SK-N-SH (cell line): Measurements from ENCODE around the gene SAMD14. TPM values are rescaled to one million over a fixed set of nuclear protein-coding genes. Genes with fewer than 3 reads are reported as not detected.

Experiments
- CTCF ChIA-PET: fragments of 300-600, 350-600 bp; formaldehyde crosslinking; extraction: SDS; loops from one replicate; lab custom pipeline; 2021; lab: Yijun Ruan, JAX
- POLR2A ChIA-PET: fragments of 350-600 bp; sonication (Branson Sonifier 250); formaldehyde crosslinking; extraction: SDS; loops from one replicate; lab custom pipeline; 2020; ENCODE audit warnings: antibody characterized with exemption, inconsistent platforms; lab: Yijun Ruan, JAX
- DNase-seq: peaks from one replicate; pipeline ENCODE4 v3.0.0; 2012
- H2AFZ ChIP-seq: fragments of 200-600 bp; sonication (generic); 2 replicates; pipeline ENCODE4 v1.8.1; 2016; ENCODE audit warnings: antibody characterized with exemption, mild to moderate bottlenecking, low read depth
- H3F3A ChIP-seq: fragments of 200-600 bp; sonication (generic); replicated peaks from 2 replicates; pipeline ENCODE3; 2016; ENCODE audit warnings: antibody characterized with exemption, mild to moderate bottlenecking; ENCODE audit not compliant: insufficient read depth
- H3K27ac ChIP-seq, 2 experiments: fragments of 200-500 bp in 1 of 2; fragments of 200-600 bp in 1 of 2; sonication (Bioruptor generic) in 1 of 2; sonication (generic), shearing (Covaris generic) in 1 of 2; 2 replicates each; pipeline versions ENCODE4 v1.5.1 to v1.6.1; 2014 to 2016; ENCODE audit warnings: low read depth in 2 of 2, inconsistent platforms in 1 of 2, low read length in 1 of 2, mild to moderate bottlenecking in 1 of 2, mixed read lengths in 1 of 2
- H3K27me3 ChIP-seq: fragments of 200-600 bp; sonication (generic), shearing (Covaris generic); 2 replicates; pipeline ENCODE4 v1.6.1; 2016; ENCODE audit warnings: mixed run types; ENCODE audit not compliant: insufficient read depth
- H3K36me3 ChIP-seq, 2 experiments: fragments of 200-500 bp in 1 of 2; fragments of 200-600 bp in 1 of 2; sonication (Bioruptor generic) in 1 of 2; sonication (generic) in 1 of 2; replicated peaks in 1 of 2; 2 replicates each; pipeline versions ENCODE3 to v1.5.1; 2014 to 2016; ENCODE audit warnings: low read length in 1 of 2, mild to moderate bottlenecking in 1 of 2; ENCODE audit not compliant: insufficient read depth in 2 of 2, control insufficient read depth in 1 of 2
- H3K4me1 ChIP-seq, 2 experiments: fragments of 200-500 bp in 1 of 2; fragments of 200-600 bp in 1 of 2; sonication (Bioruptor generic) in 1 of 2; sonication (generic), shearing (Covaris generic) in 1 of 2; 2 replicates each; pipeline versions ENCODE4 v1.5.1 to v1.6.1; 2014 to 2016; ENCODE audit warnings: low read depth in 1 of 2, low read length in 1 of 2, mixed run types in 1 of 2; ENCODE audit not compliant: insufficient read depth in 2 of 2, control insufficient read depth in 1 of 2
- H3K4me2 ChIP-seq: fragments of 200-600 bp; sonication (generic), shearing (Covaris generic); 2 replicates; pipeline ENCODE4 v1.6.1; 2017; ENCODE audit warnings: mixed run types
- H3K4me3 ChIP-seq, 2 experiments: fragments of 200-500 bp in 1 of 2; fragments of 200-600 bp in 1 of 2; sonication (Bioruptor generic) in 1 of 2; sonication (generic), shearing (Covaris generic) in 1 of 2; 2 replicates each; pipeline versions ENCODE4 v1.5.1 to v1.8.1; 2014 to 2016; ENCODE audit warnings: low read depth in 2 of 2, inconsistent platforms in 1 of 2, low read length in 1 of 2, mild to moderate bottlenecking in 1 of 2, mixed read lengths in 1 of 2, moderate library complexity in 1 of 2
- H3K79me2 ChIP-seq: fragments of 200-600 bp; sonication (generic); 2 replicates; pipeline ENCODE4 v1.8.1; 2017; ENCODE audit warnings: mild to moderate bottlenecking; ENCODE audit not compliant: insufficient read depth
- H3K9ac ChIP-seq: fragments of 200-600 bp; sonication (generic); 2 replicates; pipeline ENCODE4 v1.6.1; 2017; ENCODE audit warnings: mixed run types
- H3K9me2 ChIP-seq: fragments of 200-600 bp; sonication (generic); 2 replicates; pipeline ENCODE4 v1.6.1; 2017; ENCODE audit warnings: mixed run types
- H3K9me3 ChIP-seq: fragments of 200-600 bp; sonication (generic); 2 replicates; pipeline ENCODE4 v1.6.1; 2017; ENCODE audit warnings: mixed run types, mild to moderate bottlenecking, moderate library complexity
- H4K20me1 ChIP-seq: fragments of 200-600 bp; sonication (generic); 2 replicates; pipeline ENCODE4 v1.6.1; 2017; ENCODE audit warnings: mild to moderate bottlenecking, mixed run types; ENCODE audit not compliant: insufficient read depth
- CTCF ChIP-seq: fragments of 200-600 bp; sonication (generic); IDR thresholded peaks from 2 replicates; pipeline ENCODE4 v1.6.1; 2017; ENCODE audit warnings: antibody characterized with exemption, mild to moderate bottlenecking, moderate library complexity
- ELF1 ChIP-seq: IDR thresholded peaks from 2 replicates; pipeline ENCODE4 v1.4.0; 2012
- FOXJ3 ChIP-seq: sonication (generic); formaldehyde crosslinking; IDR thresholded peaks from 2 replicates; pipeline ENCODE4 v1.5.1; 2020; ENCODE audit warnings: mild to moderate bottlenecking, missing genetic modification reagents
- IRF3 ChIP-seq: fragments of 150-350 bp; IDR thresholded peaks from 2 replicates; pipeline ENCODE4 v1.6.1; 2016; ENCODE audit warnings: mild to moderate bottlenecking, low read depth, low read length
- MAX ChIP-seq: IDR thresholded peaks from 2 replicates; pipeline ENCODE4 v1.4.0; 2012; ENCODE audit warnings: low read depth
- MXI1 ChIP-seq: IDR thresholded peaks from 2 replicates; pipeline ENCODE4 v1.6.1; 2012; ENCODE audit warnings: mild to moderate bottlenecking, low read depth, low read length, improper control_type of control experiment
- NFIC ChIP-seq: IDR thresholded peaks from 2 replicates; pipeline ENCODE4 v1.4.0; 2012; ENCODE audit warnings: borderline replicate concordance
- NRF1 ChIP-seq: IDR thresholded peaks from 2 replicates; pipeline ENCODE4 v1.6.1; 2012; ENCODE audit warnings: low read depth, mild to moderate bottlenecking, low read length
- POLR2AphosphoS5 ChIP-seq: IDR thresholded peaks from 2 replicates; pipeline ENCODE4 v1.6.1; 2012; ENCODE audit warnings: low read depth, low read length
- RCOR1 ChIP-seq: fragments of 150-350 bp; IDR thresholded peaks from 2 replicates; pipeline ENCODE4 v1.6.1; 2017; ENCODE audit warnings: antibody characterized with exemption, low read length
- SIN3A ChIP-seq: IDR thresholded peaks from 2 replicates; pipeline ENCODE4 v1.6.1; 2012; ENCODE audit warnings: low read depth, mild to moderate bottlenecking, low read length, moderate library complexity, borderline replicate concordance
- TAF1 ChIP-seq: IDR thresholded peaks from 2 replicates; pipeline ENCODE4 v1.6.1; 2012; ENCODE audit warnings: low read depth, mild to moderate bottlenecking, low read length, moderate library complexity, borderline replicate concordance
- TCF12 ChIP-seq: IDR thresholded peaks from 2 replicates; pipeline ENCODE4 v1.4.0; 2012
- TEAD4 ChIP-seq: IDR thresholded peaks from 2 replicates; pipeline ENCODE4 v1.4.0; 2012; ENCODE audit warnings: mild to moderate bottlenecking, borderline replicate concordance; ENCODE audit not compliant: insufficient read depth
- USF1 ChIP-seq: IDR thresholded peaks from 2 replicates; pipeline ENCODE4 v1.4.0; 2012; ENCODE audit warnings: low read depth, borderline replicate concordance
- USF2 ChIP-seq: fragments of 150-350 bp; IDR thresholded peaks from 2 replicates; pipeline ENCODE4 v1.6.1; 2017; ENCODE audit warnings: antibody characterized with exemption, low read length, low read depth, borderline replicate concordance
- WGBS: methylation state at CpG from one replicate; pipeline ENCODE4 v1.1.6; 2017; ENCODE audit warnings: low lambda C conversion rate; 5-methylcytosine and 5-hydroxymethylcytosine counted together
- polyA plus RNA-seq, 3 experiments: library from polyadenylated mRNA; depleted of rRNA; stranded (reverse); fragments of >200 nt; gene quantifications; 2 replicates each; pipeline ENCODE4 v1.2.3, GENCODE V29; 2012

Gene SAMD14
- 2.8 and 3.4 TPM in 2 replicates for polyA plus RNA-seq (2012; rRNA removed)
- 1.2 and 2.0 TPM in 2 replicates for polyA plus RNA-seq (2012; cell fraction: cytosol; rRNA removed)
- 12.4 and 16.5 TPM in 2 replicates for polyA plus RNA-seq (2012; cell fraction: nucleus; rRNA removed)

- TF ChIP-seq MXI1 (peak; percentile 30; the same call in 1 of the 2 replicates), RCOR1 (no peak; the same call in 1 of the 2 replicates), SIN3A (peak; percentile 83; the same call in 1 of the 2 replicates), POLR2AphosphoS5 (no peak), TEAD4 (no peak), NRF1 (peak; percentile 65), FOXJ3 (0 out of 2 replicates have a peak, but pooled peaks have one; percentile 22)
- H3K9ac ChIP-seq, result peak within 1 kb of the TSS; percentile 73
- ChIA-PET POLR2A (interaction anchor here (0.7 to 2.5 kb wide), 9 partner anchors 8 to 48 kb away, joined by 3 to 13 read pairs (median 5); partner anchors contain the start of genes PDK2 and PPP1R9B), CTCF (interaction anchor here (0.6 to 11.3 kb wide), 11 partner anchors 8 to 76 kb away, joined by 3 to 116 read pairs (median 7); partner anchors contain the start of genes PDK2 and PPP1R9B)
- H3K9me3 ChIP-seq, result no peaks in the 10 kb centered on the region
- DNase-seq, result peak; percentile 96
- 6% methylated on average over 54 of the region's 84 CpGs for whole genome bisulfite sequencing
- 0 out of 2 replicates have a peak, but pooled peaks cover 3% of the 10 kb centered on the region for H4K20me1 ChIP-seq
- peak within 1 kb of the TSS; percentile 61 to 70 for H3K4me3 ChIP-seq
- peak within 1 kb of the TSS; percentile 91 for H2AFZ ChIP-seq
- H3K27me3 ChIP-seq, result no peaks in the 10 kb centered on the region
- H3K36me3 ChIP-seq, result peaks cover 0 to 5% of the 10 kb centered on the region in 2 experiments
- peaks cover 20 to 23% of the 10 kb centered on the region in 2 experiments; a peak in 3 of 4 replicates for H3K4me1 ChIP-seq
- no peaks in the 10 kb centered on the region for H3K79me2 ChIP-seq
- H3K4me2 ChIP-seq, result peak within 1 kb of the TSS; percentile 99
- H3F3A ChIP-seq, result peaks cover 26% of the 10 kb centered on the region
- H3K9me2 ChIP-seq, result no peaks in the 10 kb centered on the region
- H3K27ac ChIP-seq, result peak within 1 kb of the TSS in 1 of 2 experiments; percentile 69; a peak in 1 of 4 replicates
Measured at GRCh38 chr17:50129728-50130558, at the start of gene SAMD14. Gene SAMD14 (minus strand): TSS chr17:50130160. CDS start chr17:50124959, 5,201 bp downstream.

GRCh38 chr17:50177983-50178834 lies 48.2 kb upstream of the SAMD14 start:
- ChIA-PET CTCF (interaction anchor here (0.6 to 17.0 kb wide), 31 partner anchors 9 to 294 kb away, joined by 3 to 517 read pairs (median 6); partner anchors contain the start of genes COL1A1, PDK2, PPP1R9B and SGCA), POLR2A (interaction anchor here (0.7 to 2.0 kb wide), 16 partner anchors 9 to 169 kb away, joined by 3 to 17 read pairs (median 4); partner anchors contain the start of genes PPP1R9B and SGCA)
- peak overlapping the region; percentile 55; the same call in 1 of the 2 replicates for H3K9ac ChIP-seq
- peaks cover 29 to 52% of the 10 kb centered on the region in 2 experiments; a peak in 3 of 4 replicates for H3K4me1 ChIP-seq
- no peaks in the 10 kb centered on the region for H3K9me3 ChIP-seq
- no peaks in the 10 kb centered on the region for H3K79me2 ChIP-seq
- H3K27me3 ChIP-seq, result no peaks in the 10 kb centered on the region
- H3F3A ChIP-seq, result peaks cover 61% of the 10 kb centered on the region
- peak; percentile 93 for DNase-seq
- H3K4me3 ChIP-seq, result peak overlapping the region in 1 of 2 experiments; percentile 15; a peak in 1 of 4 replicates
- H4K20me1 ChIP-seq, result peaks cover 17% of the 10 kb centered on the region
- no peaks in the 10 kb centered on the region for H3K9me2 ChIP-seq
- peak overlapping the region; percentile 68 for H3K4me2 ChIP-seq
- no peaks in the 10 kb centered on the region for H3K36me3 ChIP-seq
- H3K27ac ChIP-seq, result peak overlapping the region; percentile 94 to 100
- 5% methylated on average over 16 of the region's 22 CpGs for WGBS
- peak overlapping the region; percentile 11; the same call in 1 of the 2 replicates for H2AFZ ChIP-seq
- no peak for TF ChIP-seq IRF3
- no peak for TF ChIP-seq ELF1
- 0 out of 2 replicates have a peak, but pooled peaks have one; percentile 19 for TF ChIP-seq TAF1
- TF ChIP-seq MAX, result peak; percentile 98
- TF ChIP-seq SIN3A, result peak; percentile 91
- peak; percentile 57 for TF ChIP-seq TCF12
- TF ChIP-seq CTCF, result peak; percentile 77
- TF ChIP-seq POLR2AphosphoS5, result 0 out of 2 replicates have a peak, but pooled peaks have one; percentile 57
- TF ChIP-seq USF2, result peak; percentile 38; the same call in 1 of the 2 replicates
- no peak for TF ChIP-seq FOXJ3
- peak; percentile 80; the same call in 1 of the 2 replicates for TF ChIP-seq USF1
- peak; percentile 37; the same call in 1 of the 2 replicates for TF ChIP-seq NFIC
